PFSK-1 (cell line): Measurements from ENCODE around the gene TRIM34.

Experiments
- FOXP2 ChIP-seq: optimal IDR thresholded peaks from 2 replicates; pipeline ENCODE3; 2011; ENCODE audit warnings: borderline replicate concordance, control low read depth, inconsistent platforms; ENCODE audit not compliant: insufficient read depth; ENCODE audit errors: extremely low read length, extremely low read depth
- POLR2AphosphoS5 ChIP-seq: IDR thresholded peaks from 2 replicates; pipeline ENCODE4 v1.6.1; 2012; ENCODE audit warnings: low read depth, mild to moderate bottlenecking, control low read depth, low read length, moderate library complexity
- SIN3A ChIP-seq: IDR thresholded peaks from 2 replicates; pipeline ENCODE4 v1.6.1; 2012; ENCODE audit warnings: mild to moderate bottlenecking, low read length, moderate library complexity, borderline replicate concordance; ENCODE audit not compliant: insufficient read depth
- TAF1 ChIP-seq: IDR thresholded peaks from 2 replicates; pipeline ENCODE4 v1.6.1; 2012; ENCODE audit warnings: low read length, control low read depth, borderline replicate concordance; ENCODE audit not compliant: insufficient read depth
- TF ChIP-seq, protein P1 (sequence below), 2 experiments: IDR thresholded peaks; 2 replicates each; pipeline versions ENCODE4 v1.6.1 to v1.8.0; 2011 to 2012; ENCODE audit warnings: low read depth in 2 of 2, low read length in 2 of 2, control low read depth in 1 of 2, inconsistent platforms in 1 of 2, mild to moderate bottlenecking in 1 of 2, moderate library complexity in 1 of 2; ENCODE audit not compliant: insufficient read depth in 1 of 2

TRIM34 gene

DNA sequence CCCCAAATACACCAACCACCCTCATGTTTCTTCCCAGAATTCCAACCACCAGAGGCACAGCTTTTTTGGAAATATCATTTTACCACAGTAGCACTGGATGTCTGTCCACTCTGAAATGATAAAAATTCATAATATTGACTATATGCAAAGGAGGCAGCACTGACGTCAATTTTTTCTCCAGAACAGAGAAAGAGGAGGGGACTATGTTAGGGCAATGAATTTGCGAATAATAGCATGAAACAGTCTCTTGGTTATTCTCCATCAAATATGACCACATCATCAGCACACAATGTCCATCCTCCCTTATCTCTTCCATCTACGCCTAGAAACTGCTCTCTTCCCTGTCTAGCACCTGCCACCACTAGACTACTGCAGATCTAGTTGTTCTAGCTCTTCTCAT lies 21.3 kb downstream of the TRIM34 start:
- no peak for TF ChIP-seq FOXP2
- no peak for TF ChIP-seq TAF1
- no peak for TF ChIP-seq SIN3A
- TF ChIP-seq, protein P1, sequence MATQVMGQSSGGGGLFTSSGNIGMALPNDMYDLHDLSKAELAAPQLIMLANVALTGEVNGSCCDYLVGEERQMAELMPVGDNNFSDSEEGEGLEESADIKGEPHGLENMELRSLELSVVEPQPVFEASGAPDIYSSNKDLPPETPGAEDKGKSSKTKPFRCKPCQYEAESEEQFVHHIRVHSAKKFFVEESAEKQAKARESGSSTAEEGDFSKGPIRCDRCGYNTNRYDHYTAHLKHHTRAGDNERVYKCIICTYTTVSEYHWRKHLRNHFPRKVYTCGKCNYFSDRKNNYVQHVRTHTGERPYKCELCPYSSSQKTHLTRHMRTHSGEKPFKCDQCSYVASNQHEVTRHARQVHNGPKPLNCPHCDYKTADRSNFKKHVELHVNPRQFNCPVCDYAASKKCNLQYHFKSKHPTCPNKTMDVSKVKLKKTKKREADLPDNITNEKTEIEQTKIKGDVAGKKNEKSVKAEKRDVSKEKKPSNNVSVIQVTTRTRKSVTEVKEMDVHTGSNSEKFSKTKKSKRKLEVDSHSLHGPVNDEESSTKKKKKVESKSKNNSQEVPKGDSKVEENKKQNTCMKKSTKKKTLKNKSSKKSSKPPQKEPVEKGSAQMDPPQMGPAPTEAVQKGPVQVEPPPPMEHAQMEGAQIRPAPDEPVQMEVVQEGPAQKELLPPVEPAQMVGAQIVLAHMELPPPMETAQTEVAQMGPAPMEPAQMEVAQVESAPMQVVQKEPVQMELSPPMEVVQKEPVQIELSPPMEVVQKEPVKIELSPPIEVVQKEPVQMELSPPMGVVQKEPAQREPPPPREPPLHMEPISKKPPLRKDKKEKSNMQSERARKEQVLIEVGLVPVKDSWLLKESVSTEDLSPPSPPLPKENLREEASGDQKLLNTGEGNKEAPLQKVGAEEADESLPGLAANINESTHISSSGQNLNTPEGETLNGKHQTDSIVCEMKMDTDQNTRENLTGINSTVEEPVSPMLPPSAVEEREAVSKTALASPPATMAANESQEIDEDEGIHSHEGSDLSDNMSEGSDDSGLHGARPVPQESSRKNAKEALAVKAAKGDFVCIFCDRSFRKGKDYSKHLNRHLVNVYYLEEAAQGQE (IDR thresholded peaks at IDR 0.05; ENCODE audit: insufficient read depth in 1 of 2, low read depth in 2 of 2, low read length in 2 of 2) = no peak
- TF ChIP-seq POLR2AphosphoS5 = no peak

DNA sequence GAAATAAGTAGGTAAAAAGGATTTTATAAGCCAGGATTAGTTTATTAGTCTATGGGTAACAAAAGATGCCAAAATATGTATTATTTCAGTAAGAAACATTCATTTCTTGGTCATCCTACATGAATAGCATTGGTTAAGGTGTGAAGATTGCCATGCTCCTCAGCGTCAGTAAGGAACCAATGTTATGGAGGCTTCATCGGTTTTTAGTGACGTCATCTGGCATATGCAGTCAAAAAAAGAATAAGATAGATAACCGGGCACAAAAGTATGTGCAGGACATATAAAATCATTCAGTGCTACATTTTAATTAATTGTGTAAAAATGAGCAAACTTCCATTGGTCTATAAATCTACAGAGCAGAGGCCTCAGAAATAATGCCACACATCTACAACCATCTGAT lies 30.7 kb downstream of the TRIM34 start:
- TF ChIP-seq, protein P1 (IDR thresholded peaks at IDR 0.05; ENCODE audit: insufficient read depth in 1 of 2, low read depth in 2 of 2, low read length in 2 of 2) = no peak
- no peak for TF ChIP-seq TAF1
- TF ChIP-seq FOXP2 = no peak
- TF ChIP-seq POLR2AphosphoS5 = no peak
- no peak for TF ChIP-seq SIN3A

DNA sequence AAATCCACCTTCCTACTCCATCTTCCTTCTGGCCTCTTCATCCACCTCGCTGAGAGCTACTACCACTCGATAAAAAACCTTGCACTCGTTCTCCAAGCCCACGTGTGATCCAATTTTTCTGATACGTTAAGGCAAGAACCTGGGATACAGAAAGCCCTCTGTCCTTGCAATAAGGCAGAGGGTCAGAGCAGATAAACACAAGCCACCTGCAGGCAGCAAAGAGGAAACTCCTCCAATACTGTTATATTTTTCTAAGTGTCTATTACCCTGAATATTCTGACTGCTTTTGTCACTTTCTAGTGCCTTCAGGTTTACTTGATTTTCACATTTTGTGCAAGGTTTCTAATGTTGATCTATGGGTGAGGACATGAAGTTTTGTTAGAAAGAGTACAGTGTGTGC lies 33.5 kb downstream of the TRIM34 start:
- TF ChIP-seq POLR2AphosphoS5 = no peak
- no peak for TF ChIP-seq SIN3A
- TF ChIP-seq TAF1 = no peak
- TF ChIP-seq, protein P1 (IDR thresholded peaks at IDR 0.05; ENCODE audit: insufficient read depth in 1 of 2, low read depth in 2 of 2, low read length in 2 of 2) = no peak
- TF ChIP-seq FOXP2 = no peak

DNA sequence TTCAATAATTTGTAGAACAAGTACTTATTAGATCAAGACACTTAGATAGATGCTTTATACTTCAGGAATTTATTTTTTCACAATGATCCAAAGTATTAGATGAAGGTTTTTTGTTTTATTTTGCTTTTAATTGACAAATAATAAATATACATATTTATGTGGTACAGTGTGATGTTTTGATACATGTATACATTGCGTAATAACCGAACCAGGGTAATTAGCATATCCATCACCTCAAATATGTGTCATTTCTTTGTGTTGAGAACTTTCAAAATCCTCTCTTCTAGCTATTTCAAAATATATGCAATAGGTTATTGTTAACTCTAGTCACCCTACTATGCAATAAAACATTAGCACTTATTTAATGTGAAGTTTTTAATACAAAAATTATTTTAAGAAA lies 38.7 kb downstream of the TRIM34 start:
- TF ChIP-seq POLR2AphosphoS5 = no peak
- TF ChIP-seq, protein P1 (IDR thresholded peaks at IDR 0.05; ENCODE audit: insufficient read depth in 1 of 2, low read depth in 2 of 2, low read length in 2 of 2) = no peak

DNA sequence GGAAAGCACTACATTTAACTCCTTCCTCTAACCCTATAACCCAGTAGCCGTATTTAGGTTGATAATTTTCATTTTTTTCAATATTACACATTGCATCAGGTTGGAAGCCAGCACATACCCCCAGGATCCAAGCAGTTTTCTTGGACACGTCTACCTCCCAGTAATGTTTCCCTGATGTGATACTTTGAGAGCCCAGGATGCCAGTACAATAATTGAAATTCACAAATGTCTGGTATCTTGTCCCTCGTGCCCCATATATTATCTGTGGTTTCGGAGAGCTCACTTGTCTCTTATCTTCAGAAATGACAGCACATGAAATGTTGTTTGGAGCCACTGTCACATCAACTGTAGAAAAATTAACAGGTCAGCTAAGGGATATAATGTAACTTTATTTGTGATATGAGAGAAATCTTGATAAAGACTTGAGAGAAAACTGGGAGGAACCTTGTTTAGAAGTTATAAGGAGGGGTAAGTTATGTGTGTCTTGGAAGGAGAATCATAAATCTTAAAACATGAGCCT lies 40.3 kb downstream of the TRIM34 start:
- TF ChIP-seq, protein P1 (IDR thresholded peaks at IDR 0.05; ENCODE audit: insufficient read depth in 1 of 2, low read depth in 2 of 2, low read length in 2 of 2) = no peak
- TF ChIP-seq POLR2AphosphoS5 (no peak), FOXP2 (no peak), TAF1 (no peak), SIN3A (no peak)
